ENCODE measurements around the gene GCNT2.
"Not testable (repeated sequence)": the region's sequence is repeated elsewhere in the genome, so short reads cannot be mapped to it uniquely, and the experiment has no call there.

GCNT2 gene

GRCh38 chr6:10521104-10521808 lies at the start of gene GCNT2:
Gene GCNT2 (plus strand): TSS chr6:10521351. CDS start chr6:10528912, 7,561 bp downstream.
- peak in 1 of 2 experiments; percentile 6 for DNase-seq

- DNase-seq, result no peak
These were observed 48.5 kb upstream of the GCNT2 start for GRCh38 chr6:10472634-10473033.

GRCh38 chr6:10478187-10479040 lies 42.7 kb upstream of the GCNT2 start:
- peak in 1 of 2 experiments; percentile 9 for DNase-seq

- DNase-seq, result no peak
These were observed 41.0 kb upstream of the GCNT2 start for GRCh38 chr6:10479939-10480700.

GRCh38 chr6:10481101-10481500 lies 40.0 kb upstream of the GCNT2 start:
- DNase-seq, result no peak

GRCh38 chr6:10482636-10483257 lies 38.4 kb upstream of the GCNT2 start:
- DNase-seq, result no peak

GRCh38 chr6:10484912-10485311 lies 36.2 kb upstream of the GCNT2 start:
- DNase-seq, result no peak

GRCh38 chr6:10485406-10485805 lies 35.7 kb upstream of the GCNT2 start:
- DNase-seq, result no peak

GRCh38 chr6:10486215-10486614 lies 34.9 kb upstream of the GCNT2 start:
- no peak for DNase-seq

GRCh38 chr6:10486944-10487588 lies 34.1 kb upstream of the GCNT2 start:
- not testable (repeated sequence) for DNase-seq

GRCh38 chr6:10487668-10488327 lies 33.4 kb upstream of the GCNT2 start:
- DNase-seq, result no peak

- DNase-seq, result no peak
These were observed 29.7 kb upstream of the GCNT2 start for GRCh38 chr6:10491463-10491862.

- not testable (repeated sequence) for DNase-seq
These were observed 29.2 kb upstream of the GCNT2 start for GRCh38 chr6:10491905-10492304.

GRCh38 chr6:10495029-10495428 lies 26.1 kb upstream of the GCNT2 start:
- no peak for DNase-seq

GRCh38 chr6:10505529-10505928 lies 15.6 kb upstream of the GCNT2 start:
- DNase-seq, result peak; percentile 10 to 19

- DNase-seq, result no peak
These were observed 13.9 kb upstream of the GCNT2 start for GRCh38 chr6:10507298-10507697.

GRCh38 chr6:10507715-10508114 lies 13.4 kb upstream of the GCNT2 start:
- no peak for DNase-seq

- peak in 1 of 2 experiments; percentile 2 for DNase-seq
These were observed 10.4 kb upstream of the GCNT2 start for GRCh38 chr6:10510592-10511367.

GRCh38 chr6:10511477-10511876 lies 9.7 kb upstream of the GCNT2 start:
- DNase-seq, result no peak

- no peak for DNase-seq
These were observed 7.6 kb upstream of the GCNT2 start for GRCh38 chr6:10513544-10513943.

All from NCI-H1930 (cell line).